Liver (tissue), 9 donors: ENCODE results near the gene LRRTM3. TPM values are rescaled to one million over a fixed set of nuclear protein-coding genes. Genes with fewer than 3 reads are reported as not detected.

ENCODE experiments used
- DNase-seq: peaks from one replicate; pipeline ENCODE4 v3.0.0-alpha.2; 2017; ENCODE audit warnings: low spot score
- H3K27ac ChIP-seq, 2 donors: one replicate each; pipeline ENCODE4 v1.7.0; 2013; ENCODE audit warnings: inconsistent platforms in 2 of 2, low read length in 2 of 2, control low read depth in 1 of 2, low read depth in 1 of 2, mild to moderate bottlenecking in 1 of 2
- H3K27me3 ChIP-seq, 4 donors: one replicate each; pipeline versions ENCODE4 v1.6.1 to v1.7.0; 2013; ENCODE audit warnings: low read length in 3 of 4, inconsistent platforms in 1 of 4, mild to moderate bottlenecking in 1 of 4, moderate library complexity in 1 of 4; ENCODE audit not compliant: control insufficient read depth in 4 of 4, insufficient read depth in 4 of 4
- H3K36me3 ChIP-seq, 4 donors: one replicate each; pipeline versions ENCODE4 v1.6.1 to v1.7.0; 2013; ENCODE audit warnings: low read length in 3 of 4, mild to moderate bottlenecking in 3 of 4, low read depth in 1 of 4, moderate library complexity in 1 of 4; ENCODE audit not compliant: control insufficient read depth in 4 of 4, insufficient read depth in 3 of 4
- H3K4me1 ChIP-seq, 4 donors: one replicate each; pipeline versions ENCODE4 v1.6.1 to v1.7.0; 2013; ENCODE audit warnings: low read length in 3 of 4, mild to moderate bottlenecking in 3 of 4, moderate library complexity in 1 of 4; ENCODE audit not compliant: control insufficient read depth in 4 of 4, insufficient read depth in 4 of 4
- H3K4me3 ChIP-seq, 3 donors: one replicate each; pipeline versions ENCODE4 v1.6.1 to v1.7.0; 2013; ENCODE audit warnings: low read length in 3 of 3, control low read depth in 1 of 3, low read depth in 1 of 3, mild to moderate bottlenecking in 1 of 3
- H3K9ac ChIP-seq, 2 donors: one replicate each; pipeline ENCODE4 v1.7.0; 2013; ENCODE audit warnings: low read length in 2 of 2, mild to moderate bottlenecking in 2 of 2, moderate library complexity in 2 of 2, control low read depth in 1 of 2, low read depth in 1 of 2
- H3K9me3 ChIP-seq, 4 donors: one replicate each; pipeline versions ENCODE4 v1.6.1 to v1.7.0; 2013; ENCODE audit warnings: low read length in 3 of 4; ENCODE audit not compliant: control insufficient read depth in 4 of 4
- EGR1 ChIP-seq, 2 donors: IDR thresholded peaks; 2 replicates each; pipeline ENCODE4 v1.6.1; 2016 to 2018; ENCODE audit warnings: antibody characterized with exemption in 2 of 2, low read depth in 2 of 2
- FOXA1 ChIP-seq: IDR thresholded peaks from 2 replicates; pipeline ENCODE4 v1.6.1; 2016; ENCODE audit warnings: antibody characterized with exemption
- FOXA2 ChIP-seq: IDR thresholded peaks from 2 replicates; pipeline ENCODE4 v1.6.1; 2016; ENCODE audit warnings: antibody characterized with exemption
- GABPA ChIP-seq, 2 donors: IDR thresholded peaks in 1 of 2; conservative IDR thresholded peaks in 1 of 2; 2 replicates each; pipeline ENCODE4 v1.6.1; 2016; ENCODE audit warnings: antibody characterized with exemption in 2 of 2, mild to moderate bottlenecking in 1 of 2, moderate library complexity in 1 of 2
- HNF4A ChIP-seq, 2 donors: conservative IDR thresholded peaks; 2 replicates each; pipeline ENCODE4 v1.6.1; 2016; ENCODE audit warnings: antibody characterized with exemption in 2 of 2, mild to moderate bottlenecking in 2 of 2
- JUND ChIP-seq, 2 donors: IDR thresholded peaks; 2 replicates each; pipeline ENCODE4 v1.6.1; 2016; ENCODE audit warnings: antibody characterized with exemption in 2 of 2
- NR2F2 ChIP-seq: IDR thresholded peaks from 2 replicates; pipeline ENCODE4 v1.6.1; 2016; ENCODE audit warnings: antibody characterized with exemption
- REST ChIP-seq: IDR thresholded peaks from 2 replicates; pipeline ENCODE4 v1.6.1; 2016; ENCODE audit warnings: antibody characterized with exemption, mild to moderate bottlenecking
- RXRA ChIP-seq, 2 donors: IDR thresholded peaks; 2 replicates each; pipeline ENCODE4 v1.6.1; 2017 to 2018; ENCODE audit warnings: antibody characterized with exemption in 2 of 2, mild to moderate bottlenecking in 1 of 2
- SP1 ChIP-seq: IDR thresholded peaks from 2 replicates; pipeline ENCODE4 v1.6.1; 2018; ENCODE audit warnings: antibody characterized with exemption, mild to moderate bottlenecking
- TAF1 ChIP-seq: conservative IDR thresholded peaks from 2 replicates; pipeline ENCODE4 v1.6.1; 2016; ENCODE audit warnings: antibody characterized with exemption, mild to moderate bottlenecking
- YY1 ChIP-seq: IDR thresholded peaks from 2 replicates; pipeline ENCODE4 v1.6.1; 2016; ENCODE audit warnings: antibody characterized with exemption, mild to moderate bottlenecking
- ZBTB33 ChIP-seq: IDR thresholded peaks from 2 replicates; pipeline ENCODE4 v1.6.1; 2016; ENCODE audit warnings: antibody characterized with exemption
- WGBS: extraction: QIAGEN DNeasy Blood & Tissue Kit; methylation state at CpG from one replicate; pipeline ENCODE4 v1.1.7; 2013; 5-methylcytosine and 5-hydroxymethylcytosine counted together
- polyA plus RNA-seq, 2 donors: library from polyadenylated mRNA; stranded (reverse) in 1 of 2; unstranded in 1 of 2; fragments of 200-250 nt in 1 of 2; fragments of >200 nt in 1 of 2; fragmentation: Nextera tagmentation in 1 of 2; extraction: Ambion mirVana in 1 of 2; gene quantifications; one replicate each; pipeline versions ENCODE4 v1.2.1 to v1.2.3, GENCODE V29; 2013 to 2015
- total RNA-seq, 2 donors: library from RNA; depleted of rRNA; stranded (reverse); fragments of >200 nt; gene quantifications; one replicate each; pipeline ENCODE4 v1.2.3, GENCODE V29; 2014
- TF ChIP-seq, protein P1 (sequence below): IDR thresholded peaks from 2 replicates; pipeline ENCODE4 v1.6.1; 2016; ENCODE audit warnings: antibody characterized with exemption
- TF ChIP-seq, protein P2 (sequence below): fragments of 150-350 bp; IDR thresholded peaks from 2 replicates; pipeline ENCODE4 v1.5.1; 2017; ENCODE audit warnings: improper control_type of control experiment, low read depth, low read length; ENCODE audit not compliant: missing input control
- TF ChIP-seq, protein P3 (sequence below): IDR thresholded peaks from 2 replicates; pipeline ENCODE4 v1.6.1; 2016; ENCODE audit warnings: antibody characterized with exemption
- donor health status: healthy.
- donor health status: healthy.
- donor health status: healthy.
- donor health status: healthy.
- donor health status: healthy.

The LRRTM3 gene
- total and polyA plus RNA-seq, 4 donors = 0.67 TPM; not detected in 3

- no peak overlapping the region for H3K27ac ChIP-seq
- no peaks in the 10 kb centered on the region for H3K36me3 ChIP-seq
- no peak overlapping the region for H3K9ac ChIP-seq
- WGBS = 88% methylated on average over 1 of the region's 1 CpG
- TF ChIP-seq, protein P1, sequence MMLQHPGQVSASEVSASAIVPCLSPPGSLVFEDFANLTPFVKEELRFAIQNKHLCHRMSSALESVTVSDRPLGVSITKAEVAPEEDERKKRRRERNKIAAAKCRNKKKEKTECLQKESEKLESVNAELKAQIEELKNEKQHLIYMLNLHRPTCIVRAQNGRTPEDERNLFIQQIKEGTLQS = no peak
- TF ChIP-seq REST (no peak), GABPA (IDR thresholded peaks at IDR 0.05 in 1 of 2, conservative IDR thresholded peaks at IDR 0.05 in 1 of 2) (no peak), RXRA (IDR thresholded peaks at IDR 0.05) (no peak), FOXA2 (no peak), SP1 (no peak), HNF4A (conservative IDR thresholded peaks at IDR 0.05) (no peak), ZBTB33 (no peak), FOXA1 (no peak), YY1 (no peak), EGR1 (IDR thresholded peaks at IDR 0.05; ENCODE audit: low read depth in 2 of 2) (no peak), TAF1 (no peak), NR2F2 (no peak)
- TF ChIP-seq, protein P2, sequence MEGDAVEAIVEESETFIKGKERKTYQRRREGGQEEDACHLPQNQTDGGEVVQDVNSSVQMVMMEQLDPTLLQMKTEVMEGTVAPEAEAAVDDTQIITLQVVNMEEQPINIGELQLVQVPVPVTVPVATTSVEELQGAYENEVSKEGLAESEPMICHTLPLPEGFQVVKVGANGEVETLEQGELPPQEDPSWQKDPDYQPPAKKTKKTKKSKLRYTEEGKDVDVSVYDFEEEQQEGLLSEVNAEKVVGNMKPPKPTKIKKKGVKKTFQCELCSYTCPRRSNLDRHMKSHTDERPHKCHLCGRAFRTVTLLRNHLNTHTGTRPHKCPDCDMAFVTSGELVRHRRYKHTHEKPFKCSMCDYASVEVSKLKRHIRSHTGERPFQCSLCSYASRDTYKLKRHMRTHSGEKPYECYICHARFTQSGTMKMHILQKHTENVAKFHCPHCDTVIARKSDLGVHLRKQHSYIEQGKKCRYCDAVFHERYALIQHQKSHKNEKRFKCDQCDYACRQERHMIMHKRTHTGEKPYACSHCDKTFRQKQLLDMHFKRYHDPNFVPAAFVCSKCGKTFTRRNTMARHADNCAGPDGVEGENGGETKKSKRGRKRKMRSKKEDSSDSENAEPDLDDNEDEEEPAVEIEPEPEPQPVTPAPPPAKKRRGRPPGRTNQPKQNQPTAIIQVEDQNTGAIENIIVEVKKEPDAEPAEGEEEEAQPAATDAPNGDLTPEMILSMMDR = no peak
- TF ChIP-seq, protein P3, sequence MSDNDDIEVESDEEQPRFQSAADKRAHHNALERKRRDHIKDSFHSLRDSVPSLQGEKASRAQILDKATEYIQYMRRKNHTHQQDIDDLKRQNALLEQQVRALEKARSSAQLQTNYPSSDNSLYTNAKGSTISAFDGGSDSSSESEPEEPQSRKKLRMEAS = no peak
- no peaks in the 10 kb centered on the region for H3K9me3 ChIP-seq
- no peaks in the 10 kb centered on the region for H3K27me3 ChIP-seq
- no peak for DNase-seq
- H3K4me3 ChIP-seq = no peak overlapping the region
- peaks cover 0 to 1% (median 0%) of the 10 kb centered on the region in 4 donors for H3K4me1 ChIP-seq
Observed at GRCh38 chr10:67005981-67006380, 80.1 kb downstream of the LRRTM3 start.

DNA sequence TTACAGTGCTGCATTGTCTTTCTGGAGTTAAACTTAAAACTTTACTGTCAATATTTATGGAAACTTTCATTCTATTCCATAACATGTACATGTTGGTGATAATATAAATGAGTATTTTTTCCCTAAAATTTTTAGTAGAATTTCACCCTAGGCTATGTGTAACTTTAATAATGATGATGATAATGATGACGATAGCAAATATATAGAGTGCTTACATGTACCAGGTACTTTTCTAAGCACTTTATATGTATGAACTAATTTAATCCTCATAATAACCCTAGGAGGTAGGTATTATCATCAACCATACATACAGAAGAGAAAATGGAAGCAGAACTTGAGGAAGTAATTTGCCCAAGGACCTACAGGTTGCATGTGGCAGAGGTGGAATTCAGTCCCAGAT is 85.6 kb downstream of the LRRTM3 start:
- Histone ChIP-seq H3K9me3 (no peaks in the 10 kb centered on the region), H3K9ac (no peak overlapping the region), H3K4me3 (no peak overlapping the region), H3K27ac (no peak overlapping the region), H3K4me1 (no peaks in the 10 kb centered on the region), H3K36me3 (no peaks in the 10 kb centered on the region), H3K27me3 (no peaks in the 10 kb centered on the region)
- TF ChIP-seq JUND (IDR thresholded peaks at IDR 0.05) (no peak), SP1 (no peak), FOXA2 (no peak), REST (no peak)
- TF ChIP-seq, protein P3 = no peak
- TF ChIP-seq, protein P2 = no peak
- no peak for DNase-seq
- WGBS = 92% methylated on average over 1 of the region's 1 CpG
